VCaP (cell line): ENCODE results near the gene CDKN1A.
"Not testable (repeated sequence)": the region's sequence is repeated elsewhere in the genome, so short reads cannot be mapped to it uniquely, and the experiment has no call there.

Source experiments
- H3K27ac ChIP-seq: fragments of 450-650 bp; 2 replicates; pipeline ENCODE4 v1.5.1; 2017
- TF ChIP-seq, protein P1 (sequence below): fragments of 450-650 bp; conservative IDR thresholded peaks from 2 replicates; pipeline ENCODE4 v1.5.1; 2017; ENCODE audit warnings: mild to moderate bottlenecking, moderate library complexity

Gene CDKN1A

DNA sequence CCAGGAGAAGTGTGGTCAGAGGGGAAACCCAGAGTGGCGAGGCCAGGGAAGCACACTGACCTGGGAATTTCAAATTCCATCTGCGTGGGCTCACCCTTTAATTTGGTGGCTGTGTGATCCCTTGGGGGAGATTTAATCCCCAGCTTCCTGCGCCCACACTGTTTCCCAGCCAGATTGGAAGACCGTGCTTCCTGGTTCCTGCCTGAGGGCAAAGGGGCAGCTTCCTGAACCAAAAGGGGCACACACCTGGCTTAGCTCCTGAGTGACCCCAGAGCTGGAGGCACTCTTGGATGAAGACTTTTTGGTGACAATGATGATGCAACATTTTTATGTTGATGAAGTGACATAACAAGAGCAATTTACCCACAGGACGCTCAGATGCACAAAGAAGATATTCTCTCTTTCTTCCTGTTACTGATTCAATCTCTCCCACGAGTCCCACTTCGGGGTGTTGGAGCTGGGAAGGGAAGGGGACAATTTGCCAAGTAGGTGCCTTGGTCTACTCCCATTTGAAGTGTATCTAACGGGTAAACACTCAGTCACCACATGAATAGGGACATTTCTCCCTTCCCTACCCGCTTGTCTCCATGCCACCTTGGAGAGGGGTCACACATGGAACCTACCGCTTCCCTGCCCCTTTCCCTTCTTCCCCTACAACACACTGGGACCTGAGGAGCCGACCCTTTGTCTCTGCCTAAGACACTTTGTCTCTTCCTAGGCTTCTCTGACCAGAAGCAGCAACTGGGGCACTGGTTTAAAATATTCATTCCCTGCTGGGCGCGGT is 28.6 kb upstream of the CDKN1A start:
- TF ChIP-seq, protein P1, sequence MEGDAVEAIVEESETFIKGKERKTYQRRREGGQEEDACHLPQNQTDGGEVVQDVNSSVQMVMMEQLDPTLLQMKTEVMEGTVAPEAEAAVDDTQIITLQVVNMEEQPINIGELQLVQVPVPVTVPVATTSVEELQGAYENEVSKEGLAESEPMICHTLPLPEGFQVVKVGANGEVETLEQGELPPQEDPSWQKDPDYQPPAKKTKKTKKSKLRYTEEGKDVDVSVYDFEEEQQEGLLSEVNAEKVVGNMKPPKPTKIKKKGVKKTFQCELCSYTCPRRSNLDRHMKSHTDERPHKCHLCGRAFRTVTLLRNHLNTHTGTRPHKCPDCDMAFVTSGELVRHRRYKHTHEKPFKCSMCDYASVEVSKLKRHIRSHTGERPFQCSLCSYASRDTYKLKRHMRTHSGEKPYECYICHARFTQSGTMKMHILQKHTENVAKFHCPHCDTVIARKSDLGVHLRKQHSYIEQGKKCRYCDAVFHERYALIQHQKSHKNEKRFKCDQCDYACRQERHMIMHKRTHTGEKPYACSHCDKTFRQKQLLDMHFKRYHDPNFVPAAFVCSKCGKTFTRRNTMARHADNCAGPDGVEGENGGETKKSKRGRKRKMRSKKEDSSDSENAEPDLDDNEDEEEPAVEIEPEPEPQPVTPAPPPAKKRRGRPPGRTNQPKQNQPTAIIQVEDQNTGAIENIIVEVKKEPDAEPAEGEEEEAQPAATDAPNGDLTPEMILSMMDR = no peak
- H3K27ac ChIP-seq = no peak overlapping the region

DNA sequence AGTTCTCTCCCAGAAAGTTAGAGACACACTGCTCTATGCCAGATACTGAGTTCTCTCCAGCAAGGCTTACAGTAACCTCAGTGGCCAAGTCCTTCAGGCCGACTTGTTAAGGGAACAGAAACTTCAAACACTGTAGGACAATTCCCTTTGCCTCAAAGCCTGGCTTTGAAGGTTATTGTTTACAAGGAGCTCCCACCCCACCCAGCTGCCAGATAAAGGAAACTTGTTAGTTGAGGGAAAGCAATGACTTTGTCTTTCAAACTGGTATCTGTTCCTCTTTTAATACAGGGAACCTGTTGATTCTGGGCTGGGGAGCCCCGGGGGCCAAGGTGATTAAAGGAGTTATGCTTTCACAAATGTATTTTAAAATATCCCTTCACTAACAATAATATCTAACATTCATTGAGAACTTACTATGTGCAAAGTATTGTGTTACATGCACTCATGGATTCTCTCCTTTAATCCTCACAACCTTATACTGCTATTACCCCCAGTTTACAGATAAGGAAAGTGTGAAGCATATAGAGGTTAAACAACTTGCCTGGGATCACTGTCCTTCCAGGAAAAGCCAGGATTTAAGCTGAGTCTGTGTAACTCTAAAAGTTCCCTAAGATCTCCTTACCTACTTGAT is 27.6 kb upstream of the CDKN1A start:
- H3K27ac ChIP-seq = no peak overlapping the region
- TF ChIP-seq, protein P1 = no peak

DNA sequence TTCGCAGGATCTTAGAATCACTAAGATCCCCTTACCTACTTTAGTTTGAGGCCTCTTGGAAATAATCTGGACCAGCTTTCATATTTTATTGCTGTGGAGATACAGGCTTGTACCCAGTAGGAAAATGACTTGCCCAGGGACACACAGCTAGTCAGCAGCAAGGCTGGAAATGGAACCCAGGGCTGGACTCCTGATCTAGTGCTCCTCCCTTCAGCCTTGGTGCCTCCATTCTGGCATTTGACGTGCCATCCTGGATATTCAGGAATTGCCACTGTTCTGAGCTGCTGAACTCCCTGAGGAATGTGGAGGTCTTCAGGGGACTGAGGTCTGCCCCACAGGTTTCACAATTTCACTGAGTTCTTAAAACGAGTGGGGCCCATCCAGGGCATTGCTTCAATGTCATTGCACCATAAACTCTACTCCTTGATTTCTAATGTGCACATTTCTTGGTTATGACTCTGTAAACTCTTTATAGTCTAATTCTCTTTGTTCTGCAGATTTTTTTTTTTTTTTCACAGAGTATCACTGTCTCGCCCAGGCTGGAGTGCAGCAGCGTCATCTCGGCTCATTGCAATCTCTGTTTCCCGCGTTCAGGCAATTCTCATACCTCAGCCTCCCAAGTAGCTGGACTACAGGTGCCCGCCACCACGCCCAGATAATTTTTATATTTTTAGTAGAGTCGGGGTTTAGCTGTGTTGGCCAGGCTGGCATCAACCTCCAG is 26.7 kb upstream of the CDKN1A start:
- TF ChIP-seq, protein P1 = no peak
- H3K27ac ChIP-seq = no peak overlapping the region

DNA sequence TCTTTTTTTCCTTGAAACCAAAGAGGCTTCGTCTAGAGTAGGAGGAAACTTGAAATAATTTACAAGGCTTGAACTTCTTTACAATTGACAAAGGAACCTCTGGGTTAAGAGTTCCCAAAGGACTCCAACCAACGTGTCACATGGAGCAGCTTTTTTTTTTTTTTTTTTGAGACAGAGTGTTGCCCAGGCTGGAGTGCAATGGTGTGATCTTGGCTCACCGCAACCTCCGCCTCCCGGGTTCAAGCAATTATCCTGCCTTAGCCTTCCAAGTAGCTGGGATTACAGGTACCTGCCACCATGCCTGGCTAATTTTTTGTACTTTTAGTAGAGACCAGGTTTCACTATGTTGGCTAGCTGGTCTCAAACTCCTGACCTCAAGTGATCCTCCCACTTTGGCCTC is 24.0 kb upstream of the CDKN1A start:
- H3K27ac ChIP-seq = not testable (repeated sequence)

DNA sequence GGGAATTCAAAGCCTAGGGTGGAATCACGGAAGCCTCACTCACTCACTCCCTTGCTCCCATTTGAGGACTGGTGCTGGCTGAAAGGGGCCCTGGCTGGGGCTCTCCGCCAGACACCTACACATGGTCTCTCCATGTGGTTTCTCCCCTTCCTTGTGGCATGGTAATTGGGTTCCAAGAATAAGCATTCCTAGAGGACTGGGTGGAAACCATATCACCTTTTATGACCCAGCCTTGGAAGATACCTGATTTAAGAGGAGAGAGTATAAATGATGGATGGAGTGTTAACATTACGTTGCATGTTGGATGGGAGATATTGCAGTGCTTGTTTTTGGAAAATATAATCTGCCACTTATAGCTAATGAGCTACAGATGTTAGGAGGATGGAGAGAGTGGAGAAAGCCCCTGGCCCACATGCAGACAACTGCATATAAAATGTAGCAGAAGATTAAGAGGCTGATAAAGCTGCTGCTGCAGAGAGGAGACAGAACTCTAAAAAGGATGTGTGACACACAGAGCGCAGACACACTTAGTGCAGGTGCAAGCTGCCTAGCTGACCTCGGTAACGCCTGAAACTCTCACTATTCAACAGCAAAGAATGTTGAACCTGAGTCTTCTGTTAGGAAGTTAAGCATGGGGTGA is 23.3 kb upstream of the CDKN1A start:
- TF ChIP-seq, protein P1 = no peak
- no peak overlapping the region for H3K27ac ChIP-seq

DNA sequence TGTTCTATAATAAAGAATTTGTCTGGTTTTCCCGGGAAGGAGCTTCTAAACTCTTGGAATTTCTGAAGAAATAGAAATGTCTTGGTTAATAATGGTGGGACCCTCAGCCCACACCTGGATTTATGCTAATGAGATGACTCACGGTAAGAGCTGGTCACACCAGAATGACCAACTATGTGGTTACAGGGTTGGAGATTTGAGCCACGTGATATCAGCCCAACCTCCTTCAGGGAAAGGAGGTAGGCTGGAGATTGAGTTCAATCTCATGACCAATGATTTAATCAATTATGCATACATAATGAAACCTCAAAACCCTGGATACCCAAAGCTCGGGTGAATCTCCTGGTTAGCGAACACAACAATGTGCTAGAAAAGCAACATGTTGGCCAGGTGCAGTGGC is 22.1 kb upstream of the CDKN1A start:
- no peak overlapping the region for H3K27ac ChIP-seq
- TF ChIP-seq, protein P1 = no peak

DNA sequence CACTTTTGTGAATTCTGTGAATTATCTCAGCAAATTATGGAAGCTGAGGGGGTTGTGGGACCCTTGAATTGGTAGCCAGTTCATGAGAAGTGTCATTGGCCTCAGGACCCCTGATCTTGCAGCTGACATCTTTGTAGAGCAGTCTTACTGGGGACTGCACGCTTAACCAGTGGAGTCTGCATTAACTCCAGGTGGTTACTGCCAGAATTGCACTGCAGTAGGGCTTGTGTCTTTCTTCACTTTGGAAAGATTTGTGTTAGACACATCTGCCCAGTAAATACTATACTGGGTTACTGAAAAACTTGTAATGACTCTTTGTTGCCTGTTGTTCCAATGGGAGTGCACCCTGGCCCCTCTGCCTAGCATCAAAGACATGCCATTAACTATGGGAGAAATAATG is 21.2 kb upstream of the CDKN1A start:
- no peak overlapping the region for H3K27ac ChIP-seq
- TF ChIP-seq, protein P1 = no peak
